H1 (cell line): Measurements from ENCODE around the gene SORBS1. TPM values are rescaled to one million over a fixed set of nuclear protein-coding genes. Genes with fewer than 3 reads are reported as not detected.

Experiments used
- CTCF ChIA-PET: fragments of 300-600 bp; sonication (Branson Sonifier 250); formaldehyde crosslinking; loops from one replicate; lab custom pipeline; 2021; ENCODE audit not compliant: partially characterized antibody; lab: Charles Lee
- POLR2A ChIA-PET: fragments of 300-600 bp; sonication (Branson Sonifier 250); formaldehyde crosslinking; loops from one replicate; lab custom pipeline; 2021; ENCODE audit warnings: inconsistent platforms; ENCODE audit not compliant: partially characterized antibody; lab: Charles Lee
- DNase-seq, 2 experiments: peaks; one replicate each; pipeline versions ENCODE4 v3.0.0 to v3.0.0-alpha.2; 2010 to 2022; ENCODE audit warnings: low spot score in 2 of 2, low read depth in 1 of 2, mixed read lengths in 1 of 2
- FAIRE-seq: peaks from 2 replicates; lab custom pipeline; 2011; peaks lifted over from hg19 to GRCh38; lab: Jason Lieb, UNC
- H2AFZ ChIP-seq: 2 replicates; pipeline ENCODE4 v1.8.1; 2012; ENCODE audit warnings: low read length, inconsistent platforms
- H2AK5ac ChIP-seq: 2 replicates; pipeline ENCODE4 v1.6.1; 2013; ENCODE audit warnings: low read depth, low read length
- H2BK120ac ChIP-seq: replicated peaks from 2 replicates; pipeline ENCODE3; 2013; ENCODE audit warnings: low read depth, low read length, inconsistent platforms
- H2BK12ac ChIP-seq: 2 replicates; pipeline ENCODE4 v1.6.1; 2013; ENCODE audit warnings: low read depth, low read length
- H2BK15ac ChIP-seq: 2 replicates; pipeline ENCODE4 v1.6.1; 2013; ENCODE audit warnings: low read length
- H2BK20ac ChIP-seq: 2 replicates; pipeline ENCODE4 v1.6.1; 2013; ENCODE audit warnings: low read length
- H2BK5ac ChIP-seq: 2 replicates; pipeline ENCODE4 v1.6.1; 2013; ENCODE audit warnings: low read depth, low read length
- H3K14ac ChIP-seq: 2 replicates; pipeline ENCODE4 v1.6.1; 2013; ENCODE audit warnings: inconsistent platforms; ENCODE audit not compliant: insufficient read length
- H3K18ac ChIP-seq: 2 replicates; pipeline ENCODE4 v1.6.1; 2013; ENCODE audit warnings: low read length; ENCODE audit errors: extremely low read depth
- H3K23ac ChIP-seq: 2 replicates; pipeline ENCODE4 v1.6.1; 2013; ENCODE audit warnings: inconsistent platforms; ENCODE audit not compliant: insufficient read length
- H3K23me2 ChIP-seq: 2 replicates; pipeline ENCODE4 v1.6.1; 2013; ENCODE audit warnings: low read depth, low read length
- H3K27ac ChIP-seq: 2 replicates; pipeline ENCODE4 v1.6.1; 2011; ENCODE audit warnings: low read depth, low read length, inconsistent platforms
- H3K27me3 ChIP-seq, 4 experiments: replicated peaks in 1 of 4; 1 replicate in 1 of 4; 2 replicates in 3 of 4; pipeline versions ENCODE4 v1.6.1 to v1.8.1; 2011 to 2013; ENCODE audit warnings: low read length in 3 of 4, mild to moderate bottlenecking in 3 of 4, inconsistent platforms in 2 of 4, mixed read lengths in 2 of 4, moderate library complexity in 1 of 4; ENCODE audit not compliant: control insufficient read depth in 3 of 4, insufficient read depth in 3 of 4; ENCODE audit errors: extremely low read depth in 1 of 4
- H3K36me3 ChIP-seq, 4 experiments: 2 replicates each; pipeline versions ENCODE4 v1.6.1 to v1.8.1; 2011 to 2013; ENCODE audit warnings: mild to moderate bottlenecking in 4 of 4, low read length in 3 of 4, moderate library complexity in 2 of 4, control low read depth in 1 of 4, inconsistent platforms in 1 of 4; ENCODE audit not compliant: insufficient read depth in 4 of 4, control insufficient read depth in 2 of 4
- H3K4ac ChIP-seq: replicated peaks from 2 replicates; pipeline ENCODE3; 2013; ENCODE audit warnings: low read length, low read depth, mixed read lengths, inconsistent platforms; ENCODE audit not compliant: insufficient read length
- H3K4me1 ChIP-seq, 4 experiments: replicated peaks in 1 of 4; 1 replicate in 1 of 4; 2 replicates in 3 of 4; pipeline versions ENCODE4 v1.6.1 to v1.8.1; 2011 to 2013; ENCODE audit warnings: low read length in 3 of 4, inconsistent platforms in 2 of 4, mixed read lengths in 1 of 4; ENCODE audit not compliant: insufficient read depth in 4 of 4, control insufficient read depth in 3 of 4
- H3K4me2 ChIP-seq, 2 experiments: 2 replicates each; pipeline versions ENCODE4 v1.6.1 to v1.8.1; 2011 to 2013; ENCODE audit warnings: low read depth in 2 of 2, low read length in 2 of 2, control low read depth in 1 of 2, inconsistent platforms in 1 of 2, mild to moderate bottlenecking in 1 of 2; ENCODE audit not compliant: insufficient read depth in 1 of 2
- H3K4me3 ChIP-seq, 4 experiments: fragments of 200-600, 300-600 bp in 1 of 4; sonication (generic), shearing (Covaris generic), sonication (Bioruptor Twin) in 1 of 4; 2 replicates each; pipeline versions ENCODE4 v1.5.1 to v1.8.1; 2011 to 2016; ENCODE audit warnings: low read length in 4 of 4, low read depth in 3 of 4, control low read depth in 2 of 4, inconsistent platforms in 2 of 4, mild to moderate bottlenecking in 2 of 4, mixed read lengths in 1 of 4, moderate library complexity in 1 of 4; ENCODE audit not compliant: insufficient read depth in 2 of 4; ENCODE audit errors: extremely low read depth in 1 of 4
- H3K56ac ChIP-seq: replicated peaks from 2 replicates; pipeline ENCODE3; 2013; ENCODE audit warnings: low read depth, mild to moderate bottlenecking, mixed read lengths, low read length, inconsistent platforms; ENCODE audit not compliant: insufficient read length
- H3K79me1 ChIP-seq: 2 replicates; pipeline ENCODE4 v1.6.1; 2013; ENCODE audit warnings: low read depth, low read length, control low read depth
- H3K79me2 ChIP-seq, 2 experiments: 2 replicates each; pipeline versions ENCODE4 v1.6.1 to v1.8.1; 2012 to 2013; ENCODE audit warnings: low read length in 2 of 2, mild to moderate bottlenecking in 2 of 2, inconsistent platforms in 1 of 2; ENCODE audit not compliant: insufficient read depth in 2 of 2, control insufficient read depth in 1 of 2
- H3K9ac ChIP-seq, 4 experiments: replicated peaks in 1 of 4; 1 replicate in 1 of 4; 2 replicates in 3 of 4; pipeline versions ENCODE4 v1.6.1 to v1.8.1; 2011 to 2013; ENCODE audit warnings: low read depth in 3 of 4, low read length in 3 of 4, control low read depth in 2 of 4, mild to moderate bottlenecking in 2 of 4, moderate library complexity in 2 of 4, inconsistent platforms in 1 of 4; ENCODE audit errors: extremely low read depth in 1 of 4
- H3K9me3 ChIP-seq, 2 experiments: 2 replicates each; pipeline versions ENCODE4 v1.6.1 to v1.8.1; 2012 to 2013; ENCODE audit warnings: mild to moderate bottlenecking in 2 of 2, moderate library complexity in 2 of 2, control low read depth in 1 of 2, inconsistent platforms in 1 of 2, low read depth in 1 of 2, low read length in 1 of 2, mixed read lengths in 1 of 2; ENCODE audit not compliant: insufficient read depth in 2 of 2
- H4K20me1 ChIP-seq, 2 experiments: replicated peaks in 1 of 2; 2 replicates each; pipeline versions ENCODE3 to v1.8.1; 2011 to 2013; ENCODE audit warnings: inconsistent platforms in 2 of 2, low read length in 2 of 2, mild to moderate bottlenecking in 1 of 2; ENCODE audit not compliant: insufficient read depth in 2 of 2, control insufficient read depth in 1 of 2
- H4K5ac ChIP-seq: 2 replicates; pipeline ENCODE4 v1.6.1; 2013; ENCODE audit warnings: low read length, low read depth, mixed read lengths, inconsistent platforms; ENCODE audit not compliant: insufficient read length
- H4K8ac ChIP-seq: 2 replicates; pipeline ENCODE4 v1.8.0; 2013; ENCODE audit warnings: mild to moderate bottlenecking, moderate library complexity, low read length, inconsistent platforms; ENCODE audit not compliant: insufficient read depth; ENCODE audit errors: extremely low read depth
- H4K91ac ChIP-seq: replicated peaks from 2 replicates; pipeline ENCODE3; 2013; ENCODE audit warnings: low read length, mixed read lengths, inconsistent platforms; ENCODE audit not compliant: insufficient read length
- BACH1 ChIP-seq: IDR thresholded peaks from 2 replicates; pipeline ENCODE4 v1.6.1; 2012; ENCODE audit warnings: low read length, improper control_type of control experiment
- CBX5 ChIP-seq: fragments of 300-800, 300-1000 bp; sonication (generic); IDR thresholded peaks from 2 replicates; pipeline ENCODE4 v1.7.1; 2016; ENCODE audit warnings: antibody characterized with exemption, low read length, low read depth
- FOSL1 ChIP-seq: IDR thresholded peaks from 2 replicates; pipeline ENCODE4 v1.6.1; 2011; ENCODE audit warnings: mild to moderate bottlenecking, low read depth, low read length, moderate library complexity; ENCODE audit not compliant: insufficient read depth
- HDAC6 ChIP-seq: IDR thresholded peaks from one replicate; pipeline ENCODE4 v1.7.1; 2012; ENCODE audit warnings: low read depth, mild to moderate bottlenecking, inconsistent platforms, low read length, moderate library complexity
- KDM4A ChIP-seq: IDR thresholded peaks from one replicate; pipeline ENCODE4 v1.7.1; 2012; ENCODE audit warnings: low read depth, mild to moderate bottlenecking, moderate library complexity, low read length, inconsistent platforms; ENCODE audit not compliant: severe bottlenecking
- KDM5A ChIP-seq: fragments of 200-600 bp; IDR thresholded peaks from 2 replicates; pipeline ENCODE4 v1.7.1; 2012; ENCODE audit warnings: mild to moderate bottlenecking, low read length, inconsistent platforms, mixed read lengths
- NANOG ChIP-seq: IDR thresholded peaks from 2 replicates; pipeline ENCODE4 v1.6.1; 2011; ENCODE audit warnings: low read length, low read depth, mild to moderate bottlenecking, inconsistent platforms; ENCODE audit not compliant: insufficient read depth, poor library complexity, severe bottlenecking
- SAP30 ChIP-seq: fragments of 300-600 bp; sonication (generic); IDR thresholded peaks from 2 replicates; pipeline ENCODE4 v1.7.1; 2012; ENCODE audit warnings: low read length, moderate library complexity, mild to moderate bottlenecking, inconsistent platforms; ENCODE audit not compliant: insufficient read depth, insufficient replicate concordance
- SIRT6 ChIP-seq: IDR thresholded peaks from one replicate; pipeline ENCODE4 v1.7.1; 2012; ENCODE audit warnings: low read length, inconsistent platforms
- SP1 ChIP-seq: IDR thresholded peaks from 2 replicates; pipeline ENCODE4 v1.6.1; 2011; ENCODE audit warnings: low read depth, low read length
- SP4 ChIP-seq: IDR thresholded peaks from 2 replicates; pipeline ENCODE4 v1.6.1; 2012; ENCODE audit warnings: low read length, inconsistent platforms
- TAF7 ChIP-seq: optimal IDR thresholded peaks from 2 replicates; pipeline ENCODE3; 2011; ENCODE audit warnings: low read depth, mild to moderate bottlenecking, inconsistent platforms, low read length, moderate library complexity, borderline replicate concordance
- WGBS, 2 experiments: shearing (Covaris generic) in 1 of 2; methylation state at CpG; one replicate each; pipeline versions ENCODE4 v1.1.6 to v1.1.7; 2013 to 2015; ENCODE audit warnings: low lambda C conversion rate in 2 of 2, mixed read lengths in 2 of 2, inconsistent platforms in 1 of 2, low coverage in 1 of 2, missing lambda C conversion rate in 1 of 2; ENCODE audit not compliant: insufficient replicate concordance in 2 of 2, insufficient coverage in 1 of 2, insufficient read length in 1 of 2; ENCODE audit errors: extremely low coverage in 1 of 2, missing lambda C conversion rate in 1 of 2; 5-methylcytosine and 5-hydroxymethylcytosine counted together
- polyA plus RNA-seq, 7 experiments: library from polyadenylated mRNA; depleted of rRNA in 3 of 7; stranded (reverse) in 5 of 7; unstranded in 2 of 7; fragments of >200 nt in 5 of 7; fragments of 200-250 nt in 2 of 7; gene quantifications; 1 replicate in 5 of 7; 2 replicates in 1 of 7; 4 replicates in 1 of 7; pipeline versions ENCODE4 v1.2.1 to v1.2.3, GENCODE V29; 2011 to 2013; ENCODE audit warnings: missing spikeins in 2 of 7, mixed read lengths in 2 of 7
- total RNA-seq: library from RNA; stranded (reverse); fragmentation: NEBNext Ultra II Directional; extraction: Animal tissue kit (Norgen Biotek cat#: 25700); gene quantifications from 2 replicates; pipeline ENCODE4 v1.2.1, GENCODE V29; 2021
- TF ChIP-seq, protein P1 (sequence below): IDR thresholded peaks from 2 replicates; pipeline ENCODE4 v1.6.1; 2012; ENCODE audit warnings: low read length, inconsistent platforms

The SORBS1 gene
- total and polyA plus RNA-seq, 2 of the 8 experiments (the other 6 are each of a cell fraction or from before 2014, with no cell fraction given) = 16.0 to 35.0 TPM

DNA sequence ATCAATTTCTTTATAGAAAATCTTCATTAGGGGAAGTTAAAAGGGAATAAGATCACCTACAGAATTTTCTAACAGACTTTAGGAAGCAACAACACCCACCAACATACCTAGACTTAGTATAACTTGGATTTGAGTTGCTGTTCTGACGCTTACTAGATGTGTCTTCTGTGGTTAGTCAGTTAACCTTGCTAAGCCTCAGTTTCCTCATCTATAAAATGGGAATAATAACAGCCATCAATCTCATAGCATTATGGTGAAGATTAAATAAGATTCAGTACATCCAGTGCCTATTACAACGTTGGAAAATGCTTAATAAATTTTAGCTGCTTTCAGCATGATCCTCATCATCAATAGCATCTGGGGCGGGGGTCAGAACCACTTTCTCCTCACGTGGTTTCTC is 106.2 kb downstream of the SORBS1 start:
- Histone ChIP-seq H4K5ac (no peak overlapping the region), H4K91ac (no peak overlapping the region), H3K4me2 (no peak overlapping the region), H3K9me3 (no peaks in the 10 kb centered on the region), H2AFZ (no peak overlapping the region), H3K14ac (no peak overlapping the region), H3K36me3 (no peaks in the 10 kb centered on the region), H2AK5ac (no peak overlapping the region), H3K4ac (no peak overlapping the region), H3K4me3 (no peak overlapping the region), H2BK20ac (no peak overlapping the region), H3K27me3 (no peaks in the 10 kb centered on the region), H3K79me2 (0 out of 4 replicates have a peak, but pooled peaks cover 0 to 3% of the 10 kb centered on the region in 2 experiments), H3K18ac (no peak overlapping the region), H2BK15ac (no peak overlapping the region), H3K23me2 (no peaks in the 10 kb centered on the region), H3K9ac (no peak overlapping the region), H4K8ac (no peak overlapping the region), H3K79me1 (no peaks in the 10 kb centered on the region), H4K20me1 (peaks cover 0 to 2% of the 10 kb centered on the region in 2 experiments), H2BK12ac (no peak overlapping the region), H3K27ac (no peak overlapping the region), H2BK120ac (no peak overlapping the region), H3K56ac (no peak overlapping the region), H3K23ac (no peak overlapping the region), H3K4me1 (peaks cover 0 to 10% (median 5%) of the 10 kb centered on the region in 4 experiments; a peak in 3 of 7 replicates), H2BK5ac (no peak overlapping the region)
- ChIA-PET POLR2A (interaction anchor here (1.1 kb wide), 1 partner anchor 24 kb away, joined by 3 read pairs; no protein-coding TSS in a partner anchor), CTCF (interaction anchor here (0.7 to 20.8 kb wide), 10 partner anchors 8 to 149 kb away, joined by 3 to 284 read pairs (median 5); no protein-coding TSS in a partner anchor)
- WGBS, 2 experiments = 89% methylated on average over 4 of the region's 4 CpGs; no CpG with 5 or more reads in 1 of the 2 experiments
- DNase-seq (no peak), FAIRE-seq (no peak)
- TF ChIP-seq TAF7 = no peak
- TF ChIP-seq, protein P1, sequence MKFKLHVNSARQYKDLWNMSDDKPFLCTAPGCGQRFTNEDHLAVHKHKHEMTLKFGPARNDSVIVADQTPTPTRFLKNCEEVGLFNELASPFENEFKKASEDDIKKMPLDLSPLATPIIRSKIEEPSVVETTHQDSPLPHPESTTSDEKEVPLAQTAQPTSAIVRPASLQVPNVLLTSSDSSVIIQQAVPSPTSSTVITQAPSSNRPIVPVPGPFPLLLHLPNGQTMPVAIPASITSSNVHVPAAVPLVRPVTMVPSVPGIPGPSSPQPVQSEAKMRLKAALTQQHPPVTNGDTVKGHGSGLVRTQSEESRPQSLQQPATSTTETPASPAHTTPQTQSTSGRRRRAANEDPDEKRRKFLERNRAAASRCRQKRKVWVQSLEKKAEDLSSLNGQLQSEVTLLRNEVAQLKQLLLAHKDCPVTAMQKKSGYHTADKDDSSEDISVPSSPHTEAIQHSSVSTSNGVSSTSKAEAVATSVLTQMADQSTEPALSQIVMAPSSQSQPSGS = no peak
- no peak for TF ChIP-seq SIRT6
- no peak for TF ChIP-seq HDAC6
- TF ChIP-seq KDM5A = no peak
- no peak for TF ChIP-seq SP1
- TF ChIP-seq BACH1 = no peak
- no peak for TF ChIP-seq SAP30
- no peak for TF ChIP-seq CBX5
- no peak for TF ChIP-seq KDM4A
- no peak for TF ChIP-seq SP4
- TF ChIP-seq NANOG = no peak
- TF ChIP-seq FOSL1 = no peak
